ENCODE measurements around the gene KRTAP10-1.

The KRTAP10-1 gene

DNA sequence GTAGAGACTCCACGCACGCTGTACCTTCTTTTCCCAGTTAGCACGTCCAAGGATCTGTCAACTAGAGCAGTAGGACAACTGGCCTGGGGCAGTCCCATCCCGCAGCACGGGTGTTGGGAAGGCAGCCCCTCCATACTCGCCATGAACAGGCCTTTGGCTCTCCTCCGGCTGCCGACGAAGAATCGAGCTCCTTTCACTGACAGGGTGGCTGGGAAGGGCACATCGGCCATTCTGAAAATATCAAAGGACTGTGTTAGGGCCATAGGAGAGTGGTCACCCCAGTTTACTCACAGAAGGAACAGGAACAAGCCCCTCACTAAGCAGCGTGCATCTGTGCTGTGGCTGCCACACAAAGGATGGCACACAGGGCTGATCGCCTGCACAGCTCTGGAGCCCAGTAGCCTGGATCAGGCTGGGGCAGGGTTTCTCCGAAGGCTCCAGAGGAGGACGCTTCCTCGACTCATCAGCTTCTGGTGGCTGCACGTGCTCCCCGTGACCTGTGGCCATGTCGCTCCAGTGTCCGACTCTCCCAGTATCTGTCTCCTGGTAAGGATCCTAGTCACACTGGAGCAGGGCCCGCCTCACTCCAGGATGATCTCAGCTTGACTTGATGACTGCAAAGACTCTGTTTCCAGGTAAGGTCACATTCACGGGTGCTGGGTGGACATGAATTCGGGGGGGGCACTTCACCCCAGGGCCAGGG is 8.9 kb downstream of the KRTAP10-1 start:
- no peak overlapping the region for H3K23ac ChIP-seq (ENCODE audit: low read length)
- no peak overlapping the region for H2BK120ac ChIP-seq (ENCODE audit: low read depth, low read length)
- H2BK15ac ChIP-seq (replicated peaks; ENCODE audit: low read depth): no peak overlapping the region
- no peak overlapping the region for H3K27ac ChIP-seq (ENCODE audit: low read depth, low read length)
- no peak overlapping the region for H3K9ac ChIP-seq (ENCODE audit: low read length)
- no peak overlapping the region for H3K4me2 ChIP-seq (ENCODE audit: low read length)
- no peak overlapping the region for H2BK5ac ChIP-seq (ENCODE audit: low read length)
- H3K4me3 ChIP-seq (ENCODE audit: low read length): no peak overlapping the region
- H2AK5ac ChIP-seq (ENCODE audit: low read length): no peak overlapping the region
- no peak overlapping the region for H4K5ac ChIP-seq (ENCODE audit: low read length)
- no peaks in the 10 kb centered on the region for H3K4me1 ChIP-seq (ENCODE audit: control insufficient read depth, low read depth, low read length)
- no CpG with 5 or more reads among the region's 23 CpGs for WGBS (ENCODE audit: extremely low coverage, insufficient coverage, low lambda C conversion rate)
- H3K79me1 ChIP-seq (ENCODE audit: low read length): no peaks in the 10 kb centered on the region
- H3K27me3 ChIP-seq (ENCODE audit: insufficient read depth, low read length, poor library complexity): no peaks in the 10 kb centered on the region
- no peak for DNase-seq
- no peak overlapping the region for H3K56ac ChIP-seq (ENCODE audit: low read length)
- H3K36me3 ChIP-seq (ENCODE audit: control insufficient read depth, insufficient read depth, low read length): no peaks in the 10 kb centered on the region
- no peaks in the 10 kb centered on the region for H3K79me2 ChIP-seq (ENCODE audit: control insufficient read depth, insufficient read depth, low read length)
- H3K18ac ChIP-seq (ENCODE audit: low read length): no peak overlapping the region
- no peak overlapping the region for H4K8ac ChIP-seq (ENCODE audit: low read depth, low read length)
- no peak overlapping the region for H3K4ac ChIP-seq (ENCODE audit: low read depth, low read length)

DNA sequence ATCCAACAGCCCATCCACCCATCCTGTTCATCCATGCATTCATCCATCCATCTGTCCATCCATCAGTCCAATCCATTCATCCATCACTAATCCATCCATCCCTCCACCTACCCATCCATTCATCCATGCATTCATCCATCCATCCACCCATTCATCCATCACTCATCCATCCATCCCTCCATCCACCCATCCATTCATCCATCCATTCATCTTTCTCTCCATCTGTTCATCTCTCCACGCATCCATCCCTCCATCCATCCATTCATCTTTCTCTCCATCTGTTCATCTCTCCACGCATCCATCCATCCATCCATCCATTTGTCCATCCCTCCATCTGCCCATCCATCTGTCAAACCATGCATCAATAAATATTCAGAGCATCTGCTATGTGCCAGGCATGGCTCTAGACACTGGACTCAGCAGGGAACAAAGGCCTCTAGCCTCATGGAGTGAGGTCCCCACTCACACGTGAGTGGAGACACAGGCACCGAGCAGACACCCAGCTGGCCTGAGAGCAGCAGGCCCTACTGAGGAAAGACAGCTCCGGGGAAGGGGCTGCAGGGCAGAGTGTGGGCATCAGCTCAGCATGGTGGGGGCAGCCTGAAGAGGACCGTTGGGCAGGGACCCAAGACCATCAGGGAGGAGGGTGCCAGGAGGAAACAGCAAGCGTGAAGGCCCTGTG is 9.6 kb downstream of the KRTAP10-1 start:
- H3K79me2 ChIP-seq (ENCODE audit: control insufficient read depth, insufficient read depth, low read length): no peaks in the 10 kb centered on the region
- no peaks in the 10 kb centered on the region for H3K79me1 ChIP-seq (ENCODE audit: low read length)
- H2BK5ac ChIP-seq (ENCODE audit: low read length): no peak overlapping the region
- H3K36me3 ChIP-seq (ENCODE audit: control insufficient read depth, insufficient read depth, low read length): no peaks in the 10 kb centered on the region
- H3K56ac ChIP-seq (ENCODE audit: low read length): no peak overlapping the region
- no peak for DNase-seq
- H3K23ac ChIP-seq (ENCODE audit: low read length): no peak overlapping the region
- no peaks in the 10 kb centered on the region for H3K27me3 ChIP-seq (ENCODE audit: insufficient read depth, low read length, poor library complexity)
- H3K4me2 ChIP-seq (ENCODE audit: low read length): no peak overlapping the region
- no peak overlapping the region for H4K5ac ChIP-seq (ENCODE audit: low read length)
- H2AK5ac ChIP-seq (ENCODE audit: low read length): no peak overlapping the region
- no peak overlapping the region for H2BK15ac ChIP-seq (replicated peaks; ENCODE audit: low read depth)
- H3K9ac ChIP-seq (ENCODE audit: low read length): no peak overlapping the region
- H3K27ac ChIP-seq (ENCODE audit: low read depth, low read length): no peak overlapping the region
- no peak overlapping the region for H2BK120ac ChIP-seq (ENCODE audit: low read depth, low read length)
- H3K4me1 ChIP-seq (ENCODE audit: control insufficient read depth, low read depth, low read length): no peaks in the 10 kb centered on the region
- H3K18ac ChIP-seq (ENCODE audit: low read length): no peak overlapping the region
- WGBS (ENCODE audit: extremely low coverage, insufficient coverage, low lambda C conversion rate): 100% methylated on average over 1 of the region's 7 CpGs
- no peak overlapping the region for H3K4me3 ChIP-seq (ENCODE audit: low read length)
- H3K4ac ChIP-seq (ENCODE audit: low read depth, low read length): no peak overlapping the region
- no peak overlapping the region for H4K8ac ChIP-seq (ENCODE audit: low read depth, low read length)

DNA sequence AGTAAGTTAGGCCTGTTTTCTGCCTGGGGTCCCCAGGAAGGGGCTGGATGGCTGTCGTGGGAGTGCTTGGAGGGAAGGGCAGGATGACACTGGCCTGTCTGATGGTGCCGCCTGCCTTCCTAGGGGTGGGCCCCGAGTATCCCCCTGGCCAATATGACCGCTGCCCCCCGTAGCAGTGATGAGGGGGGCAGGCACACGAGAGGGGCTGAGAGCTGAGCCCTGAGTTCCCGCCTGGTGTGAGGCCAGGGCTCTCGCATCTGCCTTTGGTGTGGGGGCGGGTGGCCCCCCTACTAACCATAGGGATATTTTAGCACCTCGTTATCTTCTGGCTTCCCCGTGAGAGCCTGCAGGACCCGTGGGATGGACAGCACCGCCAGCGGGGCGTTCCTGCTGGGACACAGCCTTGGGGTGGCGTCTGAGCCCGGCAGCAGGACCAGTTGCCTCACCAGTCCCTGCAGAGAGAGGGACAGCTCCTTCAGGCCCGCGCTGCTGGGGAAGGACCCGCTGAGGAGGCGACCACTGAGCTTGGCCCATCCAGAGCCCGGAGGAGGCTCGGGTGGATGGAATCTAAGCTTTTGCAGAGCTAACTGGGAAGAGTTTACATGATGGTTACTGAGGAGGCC is 10.4 kb downstream of the KRTAP10-1 start:
- Histone ChIP-seq H4K5ac (ENCODE audit: low read length) (no peak overlapping the region), H3K4me3 (ENCODE audit: low read length) (no peak overlapping the region), H3K18ac (ENCODE audit: low read length) (no peak overlapping the region), H3K23ac (ENCODE audit: low read length) (no peak overlapping the region), H3K79me2 (ENCODE audit: control insufficient read depth, insufficient read depth, low read length) (no peaks in the 10 kb centered on the region), H2AK5ac (ENCODE audit: low read length) (no peak overlapping the region), H3K9ac (ENCODE audit: low read length) (no peak overlapping the region), H3K4ac (ENCODE audit: low read depth, low read length) (no peak overlapping the region), H3K27me3 (ENCODE audit: insufficient read depth, low read length, poor library complexity) (no peaks in the 10 kb centered on the region), H3K4me2 (ENCODE audit: low read length) (no peak overlapping the region), H4K8ac (ENCODE audit: low read depth, low read length) (no peak overlapping the region), H3K27ac (ENCODE audit: low read depth, low read length) (no peak overlapping the region), H3K4me1 (ENCODE audit: control insufficient read depth, low read depth, low read length) (no peaks in the 10 kb centered on the region), H3K36me3 (ENCODE audit: control insufficient read depth, insufficient read depth, low read length) (no peaks in the 10 kb centered on the region), H3K56ac (ENCODE audit: low read length) (no peak overlapping the region), H2BK15ac (replicated peaks; ENCODE audit: low read depth) (no peak overlapping the region), H2BK120ac (ENCODE audit: low read depth, low read length) (no peak overlapping the region), H2BK5ac (ENCODE audit: low read length) (no peak overlapping the region), H3K79me1 (ENCODE audit: low read length) (no peaks in the 10 kb centered on the region)
- WGBS (ENCODE audit: extremely low coverage, insufficient coverage, low lambda C conversion rate): no CpG with 5 or more reads among the region's 23 CpGs
- DNase-seq: no peak

DNA sequence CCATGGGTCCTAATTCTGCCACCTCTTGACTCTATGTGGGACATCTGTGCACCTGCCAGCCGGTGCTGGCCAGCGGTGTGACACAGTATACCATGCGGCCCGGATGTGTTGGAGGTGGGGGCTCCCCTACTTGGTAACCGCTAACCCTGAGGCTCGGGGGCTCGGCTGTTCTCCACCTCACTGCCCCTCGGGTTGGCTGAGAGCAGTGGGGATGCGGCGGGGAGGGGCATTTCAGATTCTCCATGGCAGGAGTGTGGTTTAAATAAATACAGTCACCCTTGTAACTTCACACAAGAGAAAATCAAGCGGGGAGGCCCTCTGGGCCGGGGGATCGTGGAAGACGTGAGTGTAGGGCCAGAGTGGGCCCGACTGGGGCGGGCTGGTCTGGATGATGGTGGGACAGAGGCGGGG is 11.0 kb downstream of the KRTAP10-1 start:
- H2BK15ac ChIP-seq (replicated peaks; ENCODE audit: low read depth): no peak overlapping the region

DNA sequence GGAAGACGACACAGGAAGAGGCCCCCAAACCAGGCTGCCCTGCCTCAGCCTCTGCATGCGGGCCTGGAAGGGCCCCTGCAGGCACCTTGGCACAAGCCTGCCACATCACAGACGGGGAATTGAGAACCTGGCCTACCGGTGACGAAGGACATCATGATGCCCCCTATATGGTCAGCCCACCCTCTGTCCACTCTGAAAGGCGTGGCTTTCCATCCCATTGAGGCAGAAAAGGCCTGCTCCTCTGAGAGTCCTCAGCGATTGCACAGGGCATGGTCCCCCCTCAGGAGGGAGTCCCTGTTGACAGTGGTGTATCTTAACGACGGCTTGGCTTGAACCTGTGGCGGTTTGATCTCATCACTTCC is 11.4 kb downstream of the KRTAP10-1 start:
- H3K4me1 ChIP-seq (ENCODE audit: control insufficient read depth, low read depth, low read length): no peaks in the 10 kb centered on the region
- peaks cover 4% of the 10 kb centered on the region for H3K36me3 ChIP-seq (ENCODE audit: control insufficient read depth, insufficient read depth, low read length)
- no peaks in the 10 kb centered on the region for H3K79me2 ChIP-seq (ENCODE audit: control insufficient read depth, insufficient read depth, low read length)
- H3K9ac ChIP-seq (ENCODE audit: low read length): no peak overlapping the region
- no peak overlapping the region for H3K4me3 ChIP-seq (ENCODE audit: low read length)
- no peak overlapping the region for H2BK15ac ChIP-seq (replicated peaks; ENCODE audit: low read depth)
- H4K8ac ChIP-seq (ENCODE audit: low read depth, low read length): no peak overlapping the region
- no peak overlapping the region for H2BK5ac ChIP-seq (ENCODE audit: low read length)
- no peak overlapping the region for H3K23ac ChIP-seq (ENCODE audit: low read length)
- WGBS (ENCODE audit: extremely low coverage, insufficient coverage, low lambda C conversion rate): no CpG with 5 or more reads among the region's 10 CpGs
- no peak overlapping the region for H3K4me2 ChIP-seq (ENCODE audit: low read length)
- no peak overlapping the region for H3K18ac ChIP-seq (ENCODE audit: low read length)
- no peaks in the 10 kb centered on the region for H3K79me1 ChIP-seq (ENCODE audit: low read length)
- H2BK120ac ChIP-seq (ENCODE audit: low read depth, low read length): no peak overlapping the region
- no peak overlapping the region for H3K27ac ChIP-seq (ENCODE audit: low read depth, low read length)
- H2AK5ac ChIP-seq (ENCODE audit: low read length): no peak overlapping the region
- DNase-seq: no peak
- H4K5ac ChIP-seq (ENCODE audit: low read length): no peak overlapping the region
- H3K56ac ChIP-seq (ENCODE audit: low read length): no peak overlapping the region
- no peaks in the 10 kb centered on the region for H3K27me3 ChIP-seq (ENCODE audit: insufficient read depth, low read length, poor library complexity)
- no peak overlapping the region for H3K4ac ChIP-seq (ENCODE audit: low read depth, low read length)

More for the DNA sequence above, 11.0 kb downstream of the KRTAP10-1 start:
- Histone ChIP-seq H2BK5ac (ENCODE audit: low read length) (no peak overlapping the region), H3K4me3 (ENCODE audit: low read length) (no peak overlapping the region), H2AK5ac (ENCODE audit: low read length) (no peak overlapping the region), H4K5ac (ENCODE audit: low read length) (no peak overlapping the region), H3K79me1 (ENCODE audit: low read length) (no peaks in the 10 kb centered on the region), H3K27ac (ENCODE audit: low read depth, low read length) (no peak overlapping the region), H3K4ac (ENCODE audit: low read depth, low read length) (no peak overlapping the region), H3K18ac (ENCODE audit: low read length) (no peak overlapping the region), H3K9ac (ENCODE audit: low read length) (no peak overlapping the region), H3K4me2 (ENCODE audit: low read length) (no peak overlapping the region), H4K8ac (ENCODE audit: low read depth, low read length) (no peak overlapping the region), H3K56ac (ENCODE audit: low read length) (no peak overlapping the region), H3K79me2 (ENCODE audit: control insufficient read depth, insufficient read depth, low read length) (no peaks in the 10 kb centered on the region), H3K4me1 (ENCODE audit: control insufficient read depth, low read depth, low read length) (no peaks in the 10 kb centered on the region), H2BK120ac (ENCODE audit: low read depth, low read length) (no peak overlapping the region), H3K23ac (ENCODE audit: low read length) (no peak overlapping the region), H3K27me3 (ENCODE audit: insufficient read depth, low read length, poor library complexity) (no peaks in the 10 kb centered on the region), H3K36me3 (ENCODE audit: control insufficient read depth, insufficient read depth, low read length) (peaks cover 4% of the 10 kb centered on the region)
- no peak for DNase-seq
- WGBS (ENCODE audit: extremely low coverage, insufficient coverage, low lambda C conversion rate): no CpG with 5 or more reads among the region's 17 CpGs

Data from mesendoderm (in vitro differentiated cells).